ENCODE results near the gene FAM228A. TPM values are rescaled to one million over a fixed set of nuclear protein-coding genes. Genes with fewer than 3 reads are reported as not detected.
"Not testable (repeated sequence)": the region's sequence is repeated elsewhere in the genome, so short reads cannot be mapped to it uniquely, and the experiment has no call there.

Gene FAM228A
- total RNA-seq, 2 donors from 2014 or later, result not detected

GRCh38 chr2:24189551-24189950, 14.7 kb downstream of the FAM228A start:
- no peak for TF ChIP-seq CTCF (IDR thresholded peaks at IDR 0.05)
- no peak for DNase-seq
- Histone ChIP-seq H3K4me1 (no peaks in the 10 kb centered on the region), H3K4me3 (no peak overlapping the region), H3K9ac (ENCODE audit: low read depth in 2 of 2, low read length in 2 of 2) (no peak overlapping the region), H3K36me3 (no peaks in the 10 kb centered on the region), H3K27me3 (no peaks in the 10 kb centered on the region), H3K27ac (no peak overlapping the region), H3K9me3 (no peaks in the 10 kb centered on the region)
- intact Hi-C loops (cut with DNase I), result no loop called here

DNA sequence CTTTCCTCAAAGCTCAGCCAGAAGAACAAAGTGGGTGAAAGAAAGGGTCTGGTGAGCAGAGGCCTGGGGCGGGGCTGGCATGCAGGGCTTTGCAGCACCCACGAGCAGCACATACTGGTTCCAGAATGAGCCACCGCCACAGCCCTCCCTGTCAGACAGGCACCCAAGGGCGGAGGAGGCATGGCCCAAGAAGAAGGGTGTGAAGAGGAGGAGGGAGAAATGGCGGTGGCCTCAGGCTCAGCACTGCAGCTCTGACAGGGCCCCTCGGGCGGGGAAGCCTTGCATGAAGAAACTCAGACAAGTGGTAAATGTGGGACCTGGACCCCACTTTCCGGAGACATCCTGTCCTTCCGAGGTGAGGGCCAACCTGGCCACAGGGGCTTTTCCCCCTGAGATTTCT, 15.7 kb downstream of the FAM228A start:
- intact Hi-C loops (cut with DNase I), result no loop called here
- TF ChIP-seq CTCF (IDR thresholded peaks at IDR 0.05), result no peak
- Histone ChIP-seq H3K9me3 (no peaks in the 10 kb centered on the region), H3K27ac (no peak overlapping the region), H3K27me3 (no peaks in the 10 kb centered on the region), H3K9ac (ENCODE audit: low read depth in 2 of 2, low read length in 2 of 2) (no peak overlapping the region), H3K36me3 (no peaks in the 10 kb centered on the region), H3K4me3 (no peak overlapping the region), H3K4me1 (no peaks in the 10 kb centered on the region)
- no peak for DNase-seq

DNA sequence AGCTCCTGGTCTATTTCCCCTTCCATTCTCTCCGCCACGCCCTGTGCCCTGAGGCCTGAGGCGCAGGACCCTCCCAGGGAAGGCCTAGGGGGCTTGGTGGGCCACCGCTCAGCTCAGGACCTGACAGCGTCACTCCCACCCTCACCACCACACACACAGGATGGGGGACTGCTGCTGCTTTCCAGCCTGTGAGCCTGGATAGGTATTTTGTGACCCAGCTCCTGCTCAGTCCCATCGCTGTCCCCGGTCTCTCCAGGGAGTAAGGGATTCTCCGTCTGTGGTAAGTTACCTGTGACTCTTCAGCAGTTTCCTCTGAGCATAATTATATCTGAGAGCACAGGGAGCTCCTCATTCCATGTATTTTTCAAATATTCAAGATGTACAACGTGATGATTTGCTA, 16.3 kb downstream of the FAM228A start:
- no peak for TF ChIP-seq CTCF (IDR thresholded peaks at IDR 0.05)
- intact Hi-C loops (cut with DNase I), result no loop called here
- Histone ChIP-seq H3K27ac (no peak overlapping the region), H3K9me3 (no peaks in the 10 kb centered on the region), H3K4me1 (no peaks in the 10 kb centered on the region), H3K9ac (ENCODE audit: low read depth in 2 of 2, low read length in 2 of 2) (no peak overlapping the region), H3K36me3 (no peaks in the 10 kb centered on the region), H3K4me3 (no peak overlapping the region), H3K27me3 (no peaks in the 10 kb centered on the region)
- no peak for DNase-seq

DNA sequence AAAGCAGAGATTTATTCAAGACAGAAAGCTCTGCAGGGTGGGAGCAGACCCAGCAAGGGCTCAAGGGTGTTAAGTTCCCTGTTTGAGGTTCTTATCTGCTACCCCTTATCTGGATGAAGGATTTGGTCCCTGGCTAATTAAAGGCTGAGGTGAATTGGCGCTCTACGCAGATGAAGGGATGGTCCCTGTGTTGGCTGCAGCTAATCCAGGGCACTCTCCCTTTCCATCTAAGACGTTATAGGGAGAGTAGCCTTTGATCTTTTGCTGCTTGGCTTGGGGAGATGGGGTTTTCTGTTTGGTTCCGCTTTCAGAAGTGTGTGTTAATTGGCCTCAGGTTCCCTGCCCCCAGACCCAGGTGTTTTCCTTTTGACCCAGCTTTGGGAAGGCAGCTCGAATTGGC, 17.0 kb downstream of the FAM228A start:
- H3K36me3 ChIP-seq, result no peaks in the 10 kb centered on the region
- H3K9me3 ChIP-seq, result no peaks in the 10 kb centered on the region
- no peak overlapping the region for H3K9ac ChIP-seq (ENCODE audit: low read depth in 2 of 2, low read length in 2 of 2)
- no peak for DNase-seq
- TF ChIP-seq CTCF (IDR thresholded peaks at IDR 0.05), result no peak
- intact Hi-C loops (cut with DNase I), result no loop called here
- H3K4me1 ChIP-seq, result no peaks in the 10 kb centered on the region
- no peak overlapping the region for H3K4me3 ChIP-seq
- H3K27me3 ChIP-seq, result no peaks in the 10 kb centered on the region
- no peak overlapping the region for H3K27ac ChIP-seq

- H3K27me3 ChIP-seq; H3K9me3 ChIP-seq; DNase-seq; intact Hi-C loops (cut with DNase I); H3K4me3 ChIP-seq; H3K27ac ChIP-seq; H3K4me1 ChIP-seq; H3K36me3 ChIP-seq; H3K9ac ChIP-seq (ENCODE audit: low read depth in 2 of 2, low read length in 2 of 2): not testable (repeated sequence)
Observed at GRCh38 chr2:24197213-24197612, 22.4 kb downstream of the FAM228A start.

DNA sequence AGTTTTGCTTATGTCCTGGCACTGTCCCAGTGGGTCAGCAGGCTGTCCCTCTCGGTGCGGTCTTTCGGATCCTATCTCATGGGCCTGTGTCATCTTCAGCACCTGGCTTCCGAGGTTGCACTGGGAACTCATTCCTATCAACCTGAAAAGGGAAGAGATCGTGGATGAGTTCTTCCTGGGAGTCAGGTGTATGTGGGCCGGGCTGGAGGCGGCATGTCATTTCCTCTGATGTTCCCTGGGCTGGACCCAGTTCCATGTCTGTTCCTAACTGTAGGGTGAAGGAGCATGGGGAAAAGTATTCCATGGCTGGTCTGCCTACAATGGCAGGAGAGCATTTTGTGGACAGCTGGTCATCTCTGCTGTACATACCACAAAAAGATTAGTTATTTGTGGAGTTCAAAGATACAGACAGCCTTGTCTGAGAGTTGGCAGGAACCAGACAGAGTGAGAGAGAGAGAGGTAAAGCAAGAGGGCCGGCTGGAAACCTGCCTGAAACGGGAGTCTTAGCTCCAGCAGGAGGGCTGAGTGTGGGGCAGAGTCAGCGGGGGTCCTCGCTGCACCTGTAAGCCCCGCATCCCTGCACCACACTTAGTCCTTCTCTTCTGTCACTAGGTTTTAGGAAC, 25.2 kb downstream of the FAM228A start:
- no peak for TF ChIP-seq CTCF (IDR thresholded peaks at IDR 0.05)
- H3K4me3 ChIP-seq, result no peak overlapping the region
- H3K36me3 ChIP-seq, result peaks cover under 1% of the 10 kb centered on the region
- intact Hi-C loops (cut with DNase I), result no loop called here
- H3K27me3 ChIP-seq, result no peaks in the 10 kb centered on the region
- H3K9ac ChIP-seq (ENCODE audit: low read depth in 2 of 2, low read length in 2 of 2), result no peak overlapping the region
- no peaks in the 10 kb centered on the region for H3K4me1 ChIP-seq
- H3K27ac ChIP-seq, result no peak overlapping the region
- H3K9me3 ChIP-seq, result no peaks in the 10 kb centered on the region
- no peak for DNase-seq
